HEK293T (cell line): ENCODE data around the gene C14orf119.

Source experiments
- CTCF ChIA-PET: fragments of 350-600 bp; formaldehyde crosslinking; extraction: SDS; loops from one replicate; lab custom pipeline; 2021; ENCODE audit warnings: antibody characterized with exemption, inconsistent platforms; lab: Yijun Ruan, JAX
- POLR2A ChIA-PET: fragments of 350-600 bp; formaldehyde crosslinking; extraction: SDS; loops from one replicate; lab custom pipeline; 2020; ENCODE audit warnings: antibody characterized with exemption, inconsistent platforms; lab: Yijun Ruan, JAX
- DNase-seq: peaks from one replicate; pipeline ENCODE4 v3.0.0; 2012; ENCODE audit warnings: mixed read lengths; ENCODE audit errors: extremely low spot score
- ARNT ChIP-seq: fragments of 450-650 bp; IDR thresholded peaks from 2 replicates; pipeline ENCODE4 v1.6.1; 2017; ENCODE audit warnings: mild to moderate bottlenecking
- BHLHE40 ChIP-seq: fragments of 450-650 bp; IDR thresholded peaks from 2 replicates; pipeline ENCODE4 v1.6.1; 2016; ENCODE audit warnings: mild to moderate bottlenecking, moderate library complexity, borderline replicate concordance
- CTBP1 ChIP-seq: fragments of 450-650 bp; IDR thresholded peaks from 2 replicates; pipeline ENCODE4 v1.6.1; 2016; ENCODE audit warnings: borderline replicate concordance
- ELF4 ChIP-seq: fragments of 450-650 bp; IDR thresholded peaks from 2 replicates; pipeline ENCODE4 v1.6.1; 2017; ENCODE audit warnings: antibody characterized with exemption
- FOXA1 ChIP-seq: fragments of 450-650 bp; IDR thresholded peaks from 2 replicates; pipeline ENCODE4 v1.6.1; 2016; ENCODE audit warnings: mild to moderate bottlenecking
- FOXK2 ChIP-seq: fragments of 450-650 bp; IDR thresholded peaks from 2 replicates; pipeline ENCODE4 v1.6.1; 2016; ENCODE audit warnings: mild to moderate bottlenecking
- FOXM1 ChIP-seq: fragments of 450-650 bp; IDR thresholded peaks from 2 replicates; pipeline ENCODE4 v1.6.1; 2017; ENCODE audit warnings: mild to moderate bottlenecking, borderline replicate concordance
- HDGF ChIP-seq: fragments of 450-650 bp; IDR thresholded peaks from 2 replicates; pipeline ENCODE4 v1.6.1; 2017; ENCODE audit warnings: antibody characterized with exemption, borderline replicate concordance
- L3MBTL2 ChIP-seq: fragments of 450-650 bp; conservative IDR thresholded peaks from 2 replicates; pipeline ENCODE4 v1.6.1; 2016; ENCODE audit warnings: mild to moderate bottlenecking
- LEF1 ChIP-seq: fragments of 450-650 bp; IDR thresholded peaks from 2 replicates; pipeline ENCODE4 v1.6.1; 2017; ENCODE audit warnings: mild to moderate bottlenecking, borderline replicate concordance
- NFRKB ChIP-seq: fragments of 450-650 bp; IDR thresholded peaks from 2 replicates; pipeline ENCODE4 v1.6.1; 2016; ENCODE audit warnings: mild to moderate bottlenecking, moderate library complexity
- SP1 ChIP-seq: fragments of 450-650 bp; IDR thresholded peaks from 2 replicates; pipeline ENCODE4 v1.6.1; 2017
- SUZ12 ChIP-seq: fragments of 450-650 bp; IDR thresholded peaks from 2 replicates; pipeline ENCODE4 v1.6.1; 2016; ENCODE audit warnings: mild to moderate bottlenecking
- TARDBP ChIP-seq: fragments of 450-650 bp; IDR thresholded peaks from 2 replicates; pipeline ENCODE4 v1.6.1; 2016
- ZNF384 ChIP-seq: fragments of 450-650 bp; IDR thresholded peaks from 2 replicates; pipeline ENCODE4 v1.6.1; 2016
- TF ChIP-seq, protein P1 (sequence below): fragments of 450-650 bp; IDR thresholded peaks from 2 replicates; pipeline ENCODE4 v1.6.1; 2016

C14orf119 gene

DNA sequence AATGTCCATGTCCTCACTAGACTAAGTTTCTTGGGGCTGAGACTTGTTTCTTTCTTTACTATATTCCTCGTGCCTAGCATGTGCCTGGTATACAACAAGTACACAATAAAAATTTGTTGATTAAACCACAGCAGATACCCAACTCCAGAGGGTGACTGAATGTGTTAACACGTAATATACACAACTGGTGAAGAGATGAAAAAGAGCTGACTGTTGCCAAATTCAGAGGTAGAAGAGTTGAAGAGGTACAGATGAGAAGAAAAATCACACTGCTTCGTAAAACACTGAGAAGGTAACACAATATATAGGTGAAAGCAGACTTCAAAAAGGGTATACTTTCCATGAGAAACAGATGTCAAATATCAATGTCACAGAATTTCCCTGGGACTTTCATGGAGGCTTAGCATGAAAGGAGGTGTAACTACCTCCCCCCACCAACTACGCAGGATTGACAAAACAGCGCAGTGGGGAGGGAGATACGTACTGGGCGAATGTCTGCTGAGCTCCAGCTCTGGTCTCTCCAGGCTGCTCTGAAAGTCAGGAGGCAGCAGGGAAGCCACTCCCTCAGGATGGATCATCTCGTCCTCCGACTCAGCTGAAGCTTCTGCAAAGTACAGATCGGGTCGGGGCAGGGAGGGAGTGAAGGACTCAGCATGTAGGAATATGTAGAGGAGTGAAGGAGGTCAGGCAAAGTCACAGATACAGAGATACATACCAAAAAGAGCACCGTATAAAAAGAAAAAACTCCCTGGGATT, 5.6 kb upstream of the C14orf119 start:
- ChIA-PET CTCF (interaction anchor here (1.3 to 3.2 kb wide), 2 partner anchors 13 to 21 kb away, joined by 7 to 19 read pairs; no protein-coding TSS in a partner anchor), POLR2A (interaction anchor here (1.6 kb wide), 1 partner anchor 18 kb away, joined by 5 read pairs; no protein-coding TSS in a partner anchor)
- no peak for DNase-seq
- TF ChIP-seq, protein P1, sequence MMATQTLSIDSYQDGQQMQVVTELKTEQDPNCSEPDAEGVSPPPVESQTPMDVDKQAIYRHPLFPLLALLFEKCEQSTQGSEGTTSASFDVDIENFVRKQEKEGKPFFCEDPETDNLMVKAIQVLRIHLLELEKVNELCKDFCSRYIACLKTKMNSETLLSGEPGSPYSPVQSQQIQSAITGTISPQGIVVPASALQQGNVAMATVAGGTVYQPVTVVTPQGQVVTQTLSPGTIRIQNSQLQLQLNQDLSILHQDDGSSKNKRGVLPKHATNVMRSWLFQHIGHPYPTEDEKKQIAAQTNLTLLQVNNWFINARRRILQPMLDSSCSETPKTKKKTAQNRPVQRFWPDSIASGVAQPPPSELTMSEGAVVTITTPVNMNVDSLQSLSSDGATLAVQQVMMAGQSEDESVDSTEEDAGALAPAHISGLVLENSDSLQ: no peak
- TF ChIP-seq SUZ12 (no peak), ARNT (no peak), BHLHE40 (no peak), FOXA1 (no peak), FOXM1 (no peak), ELF4 (no peak), HDGF (no peak), LEF1 (no peak), NFRKB (no peak)

DNA sequence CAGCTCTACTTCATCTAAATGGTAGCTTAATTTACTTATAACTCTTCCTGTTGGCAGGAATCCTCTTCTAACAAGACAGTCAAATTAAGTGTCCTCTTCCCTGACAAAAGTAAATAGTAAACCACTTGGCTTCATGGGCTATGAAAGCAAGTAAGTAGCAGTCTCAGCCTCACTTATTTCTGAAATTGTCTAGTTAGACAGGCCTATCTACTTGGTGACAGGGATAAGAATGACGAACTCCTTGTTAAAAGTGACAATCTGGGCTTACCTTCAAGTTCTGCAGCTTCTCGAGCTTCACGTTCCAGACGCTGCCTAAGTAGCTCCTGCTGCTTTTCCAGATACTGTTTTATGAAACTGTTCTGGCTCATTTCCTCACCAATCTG, 5.1 kb upstream of the C14orf119 start:
- DNase-seq: no peak
- TF ChIP-seq LEF1: no peak
- no peak for TF ChIP-seq SUZ12
- no peak for TF ChIP-seq FOXM1
- no peak for TF ChIP-seq TARDBP
- TF ChIP-seq ELF4: no peak
- TF ChIP-seq FOXA1: no peak
- TF ChIP-seq L3MBTL2: no peak
- TF ChIP-seq NFRKB: no peak
- no peak for TF ChIP-seq FOXK2
- TF ChIP-seq BHLHE40: no peak
- TF ChIP-seq, protein P1: no peak
- TF ChIP-seq CTBP1: no peak
- no peak for TF ChIP-seq ZNF384
- TF ChIP-seq ARNT: no peak
- no peak for TF ChIP-seq HDGF
- no peak for TF ChIP-seq SP1
- POLR2A ChIA-PET: interaction anchor here (1.6 kb wide), 1 partner anchor 19 kb away, joined by 5 read pairs; no protein-coding TSS in a partner anchor
- CTCF ChIA-PET: interaction anchor here (1.3 to 3.2 kb wide), 2 partner anchors 13 to 22 kb away, joined by 7 to 19 read pairs; no protein-coding TSS in a partner anchor

- no peak for TF ChIP-seq TARDBP
- no peak for TF ChIP-seq NFRKB
- TF ChIP-seq FOXK2: no peak
- TF ChIP-seq ZNF384: no peak
- no peak for TF ChIP-seq SUZ12
- TF ChIP-seq FOXA1: no peak
- TF ChIP-seq FOXM1: no peak
- TF ChIP-seq BHLHE40: no peak
- no peak for TF ChIP-seq CTBP1
- no peak for TF ChIP-seq L3MBTL2
- no peak for TF ChIP-seq SP1
- TF ChIP-seq, protein P1: no peak
- TF ChIP-seq HDGF: no peak
- no peak for TF ChIP-seq ELF4
- TF ChIP-seq LEF1: no peak
- TF ChIP-seq ARNT: no peak
- CTCF ChIA-PET: interaction anchor here (0.7 to 3.2 kb wide), 4 partner anchors 15 to 245 kb away, joined by 4 to 19 read pairs (median 6); no protein-coding TSS in a partner anchor
- POLR2A ChIA-PET: interaction anchor here (0.9 to 1.6 kb wide), 3 partner anchors 11 to 20 kb away, joined by 3 to 5 read pairs (median 4); no protein-coding TSS in a partner anchor
- DNase-seq: no peak
Measured at GRCh38 chr14:23091294-23092225, 3.7 kb upstream of the C14orf119 start.

GRCh38 chr14:23093104-23093503, 2.2 kb upstream of the C14orf119 start:
- ChIA-PET CTCF (interaction anchor here (1.3 kb wide), 1 partner anchor 24 kb away, joined by 5 read pairs; no protein-coding TSS in a partner anchor), POLR2A (interaction anchor here (1.3 kb wide), 1 partner anchor 22 kb away, joined by 4 read pairs; no protein-coding TSS in a partner anchor)
- DNase-seq: no peak
- TF ChIP-seq ZNF384 (no peak), TARDBP (no peak), NFRKB (no peak), FOXA1 (no peak), FOXK2 (no peak), CTBP1 (no peak), BHLHE40 (no peak)

GRCh38 chr14:23093526-23093925, 1.8 kb upstream of the C14orf119 start:
- POLR2A ChIA-PET: interaction anchor here (2.5 to 3.3 kb wide), 3 partner anchors 16 to 33 kb away, joined by 20 to 51 read pairs (median 28); partner anchors contain the start of gene CDH24
- CTCF ChIA-PET: interaction anchor here (2.6 kb wide), 2 partner anchors 17 to 22 kb away, joined by 9 to 17 read pairs; no protein-coding TSS in a partner anchor
- no peak for TF ChIP-seq FOXM1
- no peak for TF ChIP-seq FOXA1
- no peak for TF ChIP-seq HDGF
- TF ChIP-seq, protein P1: no peak
- no peak for TF ChIP-seq SP1
- TF ChIP-seq ARNT: no peak
- TF ChIP-seq ZNF384: no peak
- no peak for TF ChIP-seq SUZ12
- TF ChIP-seq LEF1: no peak
- TF ChIP-seq ELF4: no peak
- no peak for TF ChIP-seq L3MBTL2
- DNase-seq: no peak
